ENCODE results near the gene DYNC1I1. TPM values are rescaled to one million over a fixed set of nuclear protein-coding genes. Genes with fewer than 3 reads are reported as not detected.

DYNC1I1 gene
- total and polyA plus RNA-seq, 2 of the 13 experiments (the other 11 are each of a cell fraction or from before 2014, with no cell fraction given), result not detected

DNA sequence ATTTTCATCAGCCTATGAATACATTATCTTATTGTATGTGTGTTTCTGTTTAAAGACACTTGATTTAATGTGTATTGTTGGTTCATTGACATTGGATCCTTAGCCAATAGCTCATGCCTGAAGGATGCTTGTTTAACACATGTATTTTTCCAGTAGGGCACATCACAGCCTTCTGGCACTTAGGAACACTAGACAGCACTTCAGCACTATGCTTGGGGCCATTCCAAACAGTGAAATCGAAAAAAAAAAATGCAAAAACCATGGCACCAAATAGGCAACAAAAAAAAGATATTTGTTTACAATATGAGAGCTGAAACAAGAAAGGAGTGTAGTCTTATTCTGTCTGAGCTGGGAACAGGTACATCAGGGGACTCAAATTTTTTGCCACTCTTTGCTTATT lies 286.7 kb downstream of the DYNC1I1 start:
- intact Hi-C loops (cut with micrococcal nuclease; ENCODE audit: unreplicated experiment) (no loop called here), in situ Hi-C loops (cut with HindIII; ENCODE audit: extremely low pct_ligation_motif_present, low pct_unique_long_range_greater_than_20kb) (no loop called here)
- no peak for DNase-seq (ENCODE audit: low spot score)
- ATAC-seq, result no peak
- WGBS (ENCODE audit: low lambda C conversion rate), result 0% methylated on average over 1 of the region's 1 CpG
- TF ChIP-seq ZNF496 (CRISPR knock-in tag; IDR thresholded peaks at IDR 0.05; ENCODE audit: insufficient replicate concordance) (no peak), ZNF724P (CRISPR knock-in tag; IDR thresholded peaks at IDR 0.05; ENCODE audit: borderline replicate concordance) (no peak), ZFP37 (CRISPR knock-in tag; IDR thresholded peaks at IDR 0.05; ENCODE audit: borderline replicate concordance) (no peak), NCOA2 (CRISPR knock-in tag; IDR thresholded peaks at IDR 0.05) (no peak), SP4 (CRISPR knock-in tag; IDR thresholded peaks at IDR 0.05) (no peak), SIN3A (IDR thresholded peaks at IDR 0.05; ENCODE audit: borderline replicate concordance, low read depth, low read length) (no peak)
- TF ChIP-seq, protein P1, sequence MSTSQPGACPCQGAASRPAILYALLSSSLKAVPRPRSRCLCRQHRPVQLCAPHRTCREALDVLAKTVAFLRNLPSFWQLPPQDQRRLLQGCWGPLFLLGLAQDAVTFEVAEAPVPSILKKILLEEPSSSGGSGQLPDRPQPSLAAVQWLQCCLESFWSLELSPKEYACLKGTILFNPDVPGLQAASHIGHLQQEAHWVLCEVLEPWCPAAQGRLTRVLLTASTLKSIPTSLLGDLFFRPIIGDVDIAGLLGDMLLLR (CRISPR knock-in tag; IDR thresholded peaks at IDR 0.05), result no peak
- TF ChIP-seq, protein P2, sequence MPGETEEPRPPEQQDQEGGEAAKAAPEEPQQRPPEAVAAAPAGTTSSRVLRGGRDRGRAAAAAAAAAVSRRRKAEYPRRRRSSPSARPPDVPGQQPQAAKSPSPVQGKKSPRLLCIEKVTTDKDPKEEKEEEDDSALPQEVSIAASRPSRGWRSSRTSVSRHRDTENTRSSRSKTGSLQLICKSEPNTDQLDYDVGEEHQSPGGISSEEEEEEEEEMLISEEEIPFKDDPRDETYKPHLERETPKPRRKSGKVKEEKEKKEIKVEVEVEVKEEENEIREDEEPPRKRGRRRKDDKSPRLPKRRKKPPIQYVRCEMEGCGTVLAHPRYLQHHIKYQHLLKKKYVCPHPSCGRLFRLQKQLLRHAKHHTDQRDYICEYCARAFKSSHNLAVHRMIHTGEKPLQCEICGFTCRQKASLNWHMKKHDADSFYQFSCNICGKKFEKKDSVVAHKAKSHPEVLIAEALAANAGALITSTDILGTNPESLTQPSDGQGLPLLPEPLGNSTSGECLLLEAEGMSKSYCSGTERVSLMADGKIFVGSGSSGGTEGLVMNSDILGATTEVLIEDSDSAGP (CRISPR knock-in tag; IDR thresholded peaks at IDR 0.05; ENCODE audit: borderline replicate concordance), result no peak
- ChIA-PET CTCF (ENCODE audit: low intra/inter-chr PET ratio, low total read pairs) (no interaction called here), POLR2A (no interaction called here)
- Histone ChIP-seq H4K20me1 (ENCODE audit: insufficient read depth, low read length) (no peaks in the 10 kb centered on the region), H3K27me3 (ENCODE audit: control insufficient read depth in 1 of 2, insufficient read depth in 2 of 2, low read length in 2 of 2) (no peaks in the 10 kb centered on the region; a peak in 1 of 5 replicates), H3K79me2 (ENCODE audit: insufficient read depth, low read length) (no peaks in the 10 kb centered on the region), H3K4me3 (replicated peaks in 1 of 3; ENCODE audit: insufficient read depth in 1 of 3, low read depth in 2 of 3, low read length in 3 of 3) (no peak overlapping the region), H3K9ac (ENCODE audit: insufficient read depth, low read depth, low read length) (no peak overlapping the region), H3K27ac (ENCODE audit: extremely low read length, insufficient read depth, low read length) (no peak overlapping the region), H3K36me3 (replicated peaks in 1 of 2; ENCODE audit: control insufficient read depth in 1 of 2, insufficient read depth in 2 of 2, low read length in 2 of 2) (no peaks in the 10 kb centered on the region), H2AFZ (ENCODE audit: low read length) (no peak overlapping the region), H3K9me3 (ENCODE audit: low read length) (no peaks in the 10 kb centered on the region), H3K4me1 (ENCODE audit: insufficient read depth, low read length) (no peaks in the 10 kb centered on the region), H3K4me2 (ENCODE audit: low read depth, low read length) (no peak overlapping the region)
- no peak for FAIRE-seq
- no TSS peak for BruUV-seq (replicated peaks)

Measured in HepG2 (cell line).